ENCODE results near the gene GNE.
"Not testable (repeated sequence)": the region's sequence is repeated elsewhere in the genome, so short reads cannot be mapped to it uniquely, and the experiment has no call there.

GNE gene

GRCh38 chr9:36208521-36209253, 49.6 kb downstream of the GNE start:
- no peak for DNase-seq (ENCODE audit: low read depth in 1 of 2, low spot score in 1 of 2)

GRCh38 chr9:36207546-36208012, 50.7 kb downstream of the GNE start:
- no peak for DNase-seq (ENCODE audit: low read depth in 1 of 2, low spot score in 1 of 2)

DNA sequence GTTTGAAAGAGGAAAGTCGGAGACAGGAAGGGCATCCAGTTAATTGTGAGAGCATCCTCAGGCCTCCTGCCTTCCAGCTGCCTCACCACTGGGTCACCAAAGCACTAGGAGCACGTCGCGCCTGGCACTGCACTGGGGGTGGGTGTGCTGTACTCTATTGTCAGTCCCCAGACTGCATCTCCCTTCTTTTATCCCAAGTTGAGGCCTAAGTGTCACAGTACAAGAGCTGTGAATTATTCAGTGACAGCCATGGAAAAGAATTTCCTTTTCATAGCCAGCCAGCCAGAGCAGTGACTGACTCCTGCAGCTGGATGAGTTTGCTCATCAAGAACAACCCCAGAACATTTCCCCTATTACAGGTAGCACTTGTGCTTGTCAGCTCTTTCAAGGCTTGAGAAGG, 51.2 kb downstream of the GNE start:
- no peak for DNase-seq (ENCODE audit: low read depth in 1 of 2, low spot score in 1 of 2)

- no peak for DNase-seq (ENCODE audit: low read depth in 1 of 2, low spot score in 1 of 2)
Measured at GRCh38 chr9:36204906-36205547, 53.2 kb downstream of the GNE start.

DNA sequence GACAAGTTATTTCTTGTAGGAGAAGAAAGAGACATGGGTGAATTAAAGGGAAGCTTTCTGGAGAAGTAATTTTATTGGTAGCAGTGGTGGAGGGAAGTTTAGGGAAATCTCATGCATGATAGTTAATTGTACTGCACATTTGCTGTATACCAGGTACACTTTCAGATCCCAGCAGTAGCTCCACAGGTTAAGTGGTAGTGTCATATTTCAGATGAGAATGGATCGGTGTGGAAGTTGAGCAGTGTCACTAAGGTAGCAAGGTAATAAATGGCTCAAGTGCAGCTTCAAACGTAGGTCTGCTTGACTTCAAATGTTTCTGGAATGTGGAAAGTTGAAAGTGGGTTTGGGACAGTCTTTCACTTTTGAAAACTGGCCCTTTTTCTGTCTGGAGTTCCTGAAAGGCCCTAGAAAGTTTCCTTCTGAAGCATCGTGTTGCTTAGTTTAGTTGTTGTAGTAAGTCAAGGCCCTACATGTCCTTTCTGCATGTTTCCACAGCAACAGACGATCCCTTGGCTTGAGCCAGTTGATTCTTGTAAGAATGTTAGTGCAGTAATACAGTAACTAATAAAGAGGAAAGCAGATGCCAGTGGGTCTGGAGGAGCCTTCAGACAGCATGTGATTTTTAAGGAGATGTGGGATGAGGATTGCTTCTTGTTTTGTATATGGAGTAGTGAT, 63.8 kb downstream of the GNE start:
- no peak for DNase-seq (ENCODE audit: low read depth in 1 of 2, low spot score in 1 of 2)

GRCh38 chr9:36193023-36193422, 65.2 kb downstream of the GNE start:
- no peak for DNase-seq (ENCODE audit: low read depth in 1 of 2, low spot score in 1 of 2)

DNA sequence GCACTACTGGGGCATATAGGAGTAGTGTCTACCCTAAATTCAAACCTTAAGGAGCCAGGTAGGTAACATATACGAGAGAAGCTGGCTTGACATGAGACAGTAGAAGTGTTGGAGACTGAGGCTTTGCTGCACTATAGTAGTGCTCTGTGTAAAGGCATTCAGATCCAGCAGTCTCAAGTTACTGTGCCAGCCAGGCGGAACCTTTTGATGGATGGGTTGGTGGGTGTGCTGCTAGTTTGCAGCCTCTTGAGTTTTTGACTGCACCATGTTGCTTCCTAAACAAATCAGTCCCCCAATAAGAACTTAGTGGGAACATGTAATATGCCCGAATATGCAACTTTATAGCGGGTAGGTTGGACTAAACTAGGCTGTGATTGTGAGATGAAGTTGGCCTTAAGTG, 66.1 kb downstream of the GNE start:
- no peak for DNase-seq (ENCODE audit: low read depth in 1 of 2, low spot score in 1 of 2)

DNA sequence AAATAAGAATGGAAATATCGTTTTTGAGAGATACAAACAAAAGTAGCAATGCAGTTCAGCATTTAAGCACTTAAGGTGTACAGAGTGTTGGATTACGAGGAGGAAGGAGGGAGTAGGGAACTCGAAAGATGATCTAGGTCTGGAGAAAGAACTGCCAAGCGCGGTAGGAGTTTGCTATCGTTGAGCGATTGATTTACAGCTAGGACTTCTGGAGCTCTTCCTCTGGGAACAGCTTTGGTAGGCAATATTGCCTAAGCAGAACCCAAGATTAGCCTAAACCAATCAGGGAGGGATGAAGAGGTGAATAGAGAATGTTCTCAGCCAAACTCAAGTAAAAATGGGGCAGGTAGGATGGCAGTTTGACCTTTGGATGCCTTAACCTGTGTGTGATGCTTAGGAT, 66.6 kb downstream of the GNE start:
- DNase-seq (ENCODE audit: low read depth in 1 of 2, low spot score in 1 of 2) = no peak

DNA sequence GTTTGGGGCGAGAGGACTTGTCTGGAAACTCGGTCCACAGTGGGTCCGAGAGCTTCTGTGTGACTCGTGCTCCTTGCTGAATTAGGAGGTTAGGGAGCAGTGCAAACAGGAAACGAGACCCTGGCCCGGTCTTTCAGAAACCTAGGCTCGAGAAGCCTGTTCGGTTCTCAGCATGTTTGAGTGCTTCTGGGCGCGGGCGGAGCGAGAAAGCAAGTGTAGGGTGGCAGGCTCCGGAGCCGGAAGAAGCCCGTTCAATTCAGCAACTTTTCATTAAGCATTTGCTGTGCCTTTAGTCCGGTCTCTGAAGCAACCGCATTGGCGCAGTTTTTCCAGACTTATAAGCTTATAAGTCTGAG, 67.0 kb downstream of the GNE start:
- peak; percentile 9 to 18 for DNase-seq (ENCODE audit: low read depth in 1 of 2, low spot score in 1 of 2)

GRCh38 chr9:36190388-36191289, 67.6 kb downstream of the GNE start, which contains the start of gene CLTA:
Gene CLTA (plus strand): TSS chr9:36190921. CDS start chr9:36191057, 136 bp downstream.
- peak; percentile 80 to 87 for DNase-seq (ENCODE audit: low read depth in 1 of 2, low spot score in 1 of 2)

DNA sequence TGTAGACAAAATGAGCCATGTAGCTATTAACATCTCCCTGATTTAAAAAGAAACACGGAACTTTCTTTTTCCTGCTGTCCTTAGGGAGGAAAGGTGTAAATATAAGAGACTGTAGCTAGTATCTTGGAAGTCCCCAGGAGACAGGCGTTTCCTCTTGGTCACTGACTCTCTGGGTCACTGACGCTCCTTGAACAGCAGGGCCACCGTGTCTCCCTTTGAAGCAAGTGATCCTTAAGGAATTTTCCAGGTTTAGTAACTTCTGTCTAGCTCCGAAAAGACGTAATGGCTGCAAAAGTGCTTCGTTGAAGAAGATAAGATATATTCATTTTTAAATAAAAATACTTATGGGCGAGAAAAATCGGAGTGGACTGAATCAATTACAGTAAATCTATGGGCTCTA, 68.3 kb downstream of the GNE start:
- no peak for DNase-seq (ENCODE audit: low read depth in 1 of 2, low spot score in 1 of 2)

GRCh38 chr9:36188212-36188611, 70.0 kb downstream of the GNE start:
- DNase-seq (ENCODE audit: low read depth in 1 of 2, low spot score in 1 of 2) = no peak

GRCh38 chr9:36187414-36187813, 70.8 kb downstream of the GNE start:
- no peak for DNase-seq (ENCODE audit: low read depth in 1 of 2, low spot score in 1 of 2)

- DNase-seq (ENCODE audit: low read depth in 1 of 2, low spot score in 1 of 2) = not testable (repeated sequence)
Measured at GRCh38 chr9:36180243-36180642, 78.0 kb downstream of the GNE start.

- no peak for DNase-seq (ENCODE audit: low read depth in 1 of 2, low spot score in 1 of 2)
Measured at GRCh38 chr9:36177571-36177970, 80.7 kb downstream of the GNE start.

DNA sequence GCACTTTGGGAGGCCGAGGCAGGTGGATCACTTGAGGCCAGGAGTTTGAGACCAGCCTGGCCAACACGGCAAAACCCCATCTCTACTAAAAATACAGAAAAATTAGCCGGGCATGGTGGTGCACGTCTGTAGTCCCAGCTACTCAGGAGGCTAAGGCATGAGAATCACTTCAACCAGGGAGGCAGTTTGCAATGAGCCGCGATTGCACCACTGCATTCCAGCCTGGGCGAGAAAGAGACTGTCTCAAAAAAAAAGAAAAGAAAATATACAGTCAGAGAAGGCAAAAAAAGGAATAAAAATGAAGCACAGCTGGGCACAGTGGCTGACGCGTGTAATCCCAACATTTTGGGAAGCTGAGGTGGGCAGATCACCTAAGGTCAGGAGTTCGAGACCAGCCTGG, 81.8 kb downstream of the GNE start:
- not testable (repeated sequence) for DNase-seq (ENCODE audit: low read depth in 1 of 2, low spot score in 1 of 2)

DNA sequence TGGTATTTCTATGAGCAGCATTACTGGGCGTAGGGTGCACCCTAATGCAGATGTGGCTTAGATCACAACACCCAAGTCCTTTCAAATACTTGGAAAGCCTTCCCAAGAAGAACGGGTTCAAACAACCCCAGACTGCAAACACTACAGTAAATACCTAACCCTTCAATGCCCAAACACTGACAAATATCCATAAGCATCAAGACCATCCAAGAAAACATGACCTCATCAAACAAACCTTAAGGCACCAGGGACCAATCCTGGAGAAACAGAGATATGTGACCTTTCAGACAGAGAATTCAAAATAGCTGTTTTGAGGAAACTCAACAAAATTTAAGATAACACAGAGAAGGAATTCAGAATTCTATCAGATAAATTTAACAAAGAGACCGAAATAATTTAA, 83.0 kb downstream of the GNE start:
- not testable (repeated sequence) for DNase-seq (ENCODE audit: low read depth in 1 of 2, low spot score in 1 of 2)

- no peak for DNase-seq (ENCODE audit: low read depth in 1 of 2, low spot score in 1 of 2)
Measured at GRCh38 chr9:36174731-36175130, 83.5 kb downstream of the GNE start.

DNA sequence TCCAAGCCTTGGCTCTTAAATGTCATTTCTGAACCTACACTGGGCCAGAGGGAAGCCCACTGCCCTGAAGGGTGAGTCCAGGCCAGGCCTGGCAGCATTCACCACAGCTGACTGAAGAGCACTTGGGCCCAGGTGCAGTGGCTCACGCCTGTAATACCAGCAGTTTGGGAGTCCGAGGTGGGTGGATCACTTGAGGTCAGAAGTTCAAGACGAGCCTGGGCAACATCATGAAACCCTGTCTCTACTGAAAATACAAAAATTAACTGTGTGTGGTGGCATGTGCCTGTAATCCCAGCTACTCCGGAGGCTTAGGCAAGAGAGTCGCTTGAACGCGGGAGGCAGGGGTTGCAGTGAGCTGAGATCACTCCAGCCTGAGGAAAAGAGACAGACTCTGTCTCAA, 84.0 kb downstream of the GNE start:
- DNase-seq (ENCODE audit: low read depth in 1 of 2, low spot score in 1 of 2) = no peak

DNA sequence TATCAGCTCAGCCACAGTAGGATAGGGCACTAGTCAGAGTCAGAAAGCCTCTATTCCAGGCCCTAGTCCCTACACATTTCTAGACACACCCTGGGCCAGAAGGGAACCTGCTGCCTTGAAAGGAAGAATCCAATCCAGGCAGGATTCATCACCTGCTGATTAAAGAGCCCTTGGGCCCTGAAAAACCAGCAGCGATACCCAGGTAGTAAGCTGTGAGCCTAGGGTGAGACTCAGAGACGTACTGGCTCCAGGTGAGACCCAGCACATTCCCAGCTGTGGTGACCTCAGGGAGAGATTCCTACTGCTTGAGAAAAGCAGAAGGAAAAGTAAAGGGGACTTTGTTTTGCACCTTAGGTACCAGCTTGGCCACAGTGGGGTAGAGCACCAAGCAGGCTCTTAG, 84.4 kb downstream of the GNE start:
- no peak for DNase-seq (ENCODE audit: low read depth in 1 of 2, low spot score in 1 of 2)

DNA sequence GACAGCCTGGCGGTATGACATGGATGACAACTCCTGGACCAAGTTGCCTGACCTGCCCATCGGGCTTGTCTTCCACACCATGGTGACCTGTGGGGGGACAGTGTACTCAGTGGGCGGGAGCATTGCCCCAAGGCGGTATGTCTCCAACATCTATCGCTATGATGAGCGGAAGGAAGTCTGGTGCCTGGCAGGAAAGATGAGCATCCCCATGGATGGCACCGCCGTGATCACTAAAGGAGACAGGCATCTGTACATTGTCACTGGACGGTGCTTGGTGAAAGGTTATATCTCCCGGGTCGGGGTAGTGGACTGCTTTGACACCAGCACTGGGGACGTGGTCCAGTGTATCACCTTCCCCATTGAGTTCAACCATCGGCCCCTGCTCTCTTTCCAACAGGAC, 87.7 kb downstream of the GNE start:
- DNase-seq (ENCODE audit: low read depth in 1 of 2, low spot score in 1 of 2) = no peak
